SU-DHL-6 (cell line): ENCODE results near the gene PRKAB1.
"Not testable (repeated sequence)": the region's sequence is repeated elsewhere in the genome, so short reads cannot be mapped to it uniquely, and the experiment has no call there.

Experiments
- H2AFZ ChIP-seq: fragments of 200-600 bp; sonication (generic); 2 replicates; pipeline ENCODE4 v1.6.1; 2014; ENCODE audit warnings: low read depth, mild to moderate bottlenecking, moderate library complexity, mixed read lengths, antibody characterized with exemption, low read length; ENCODE audit not compliant: severe bottlenecking
- H3F3A ChIP-seq: fragments of 200-600 bp; shearing (Covaris generic); 2 replicates; pipeline ENCODE4 v1.6.0; 2016; ENCODE audit warnings: antibody characterized with exemption, mild to moderate bottlenecking; ENCODE audit not compliant: insufficient read depth
- H3K27ac ChIP-seq: fragments of 200-600 bp; sonication (generic); 2 replicates; pipeline ENCODE4 v1.5.1; 2016; ENCODE audit warnings: low read depth, mild to moderate bottlenecking, low read length, moderate library complexity, mixed read lengths
- H3K27me3 ChIP-seq: fragments of 200-600 bp; sonication (generic), shearing (Covaris generic); 2 replicates; pipeline ENCODE4 v1.6.0; 2014; ENCODE audit warnings: mild to moderate bottlenecking, low read length
- H3K36me3 ChIP-seq: fragments of 200-600 bp; sonication (generic); 2 replicates; pipeline ENCODE4 v1.6.1; 2014; ENCODE audit warnings: mild to moderate bottlenecking, low read length, mixed read lengths
- H3K4me2 ChIP-seq: fragments of 300-600, 200-600 bp; shearing (Covaris generic), sonication (generic); 2 replicates; pipeline ENCODE4 v1.6.0; 2014; ENCODE audit warnings: low read length, low read depth, mild to moderate bottlenecking; ENCODE audit not compliant: poor library complexity, severe bottlenecking
- H3K4me3 ChIP-seq: fragments of 200-600 bp; sonication (generic); 2 replicates; pipeline ENCODE4 v1.5.1; 2014; ENCODE audit warnings: antibody characterized with exemption, low read length, mild to moderate bottlenecking, mixed read lengths; ENCODE audit not compliant: insufficient read depth, poor library complexity, severe bottlenecking
- H3K79me2 ChIP-seq: fragments of 200-600 bp; sonication (generic); 2 replicates; pipeline ENCODE4 v1.6.1; 2014; ENCODE audit warnings: mild to moderate bottlenecking, low read length, moderate library complexity; ENCODE audit not compliant: insufficient read depth
- H3K9ac ChIP-seq: fragments of 200-600 bp; sonication (generic); 2 replicates; pipeline ENCODE4 v1.7.0; 2014; ENCODE audit warnings: mild to moderate bottlenecking, low read length
- H3K9me2 ChIP-seq: fragments of 200-600 bp; sonication (generic); replicated peaks from 2 replicates; pipeline ENCODE4 v1.6.1; 2014; ENCODE audit warnings: low read length; ENCODE audit not compliant: insufficient read depth
- H3K9me3 ChIP-seq: fragments of 200-600 bp; sonication (generic); 2 replicates; pipeline ENCODE4 v1.6.1; 2014; ENCODE audit warnings: low read length, mixed read lengths; ENCODE audit not compliant: insufficient read depth
- H4K20me1 ChIP-seq: fragments of 200-600 bp; sonication (generic); 2 replicates; pipeline ENCODE4 v1.6.1; 2014; ENCODE audit warnings: low read depth, mild to moderate bottlenecking, antibody characterized with exemption, low read length, moderate library complexity, mixed read lengths
- CTCF ChIP-seq: fragments of 200-600 bp; sonication (generic); IDR thresholded peaks from one replicate; pipeline ENCODE4 v1.5.1; 2017; ENCODE audit warnings: antibody characterized with exemption, mild to moderate bottlenecking, low read length, moderate library complexity; ENCODE audit not compliant: insufficient read depth, poor library complexity, severe bottlenecking
- EZH2phosphoT487 ChIP-seq: fragments of 200-600 bp; sonication (generic), shearing (Covaris generic); conservative IDR thresholded peaks from 2 replicates; pipeline ENCODE4 v1.6.1; 2018; ENCODE audit warnings: mild to moderate bottlenecking, antibody characterized with exemption, low read length, moderate library complexity, mixed read lengths

PRKAB1 gene

GRCh38 chr12:119704065-119704747 lies 36.3 kb downstream of the PRKAB1 start:
- Histone ChIP-seq H3K79me2 (no peaks in the 10 kb centered on the region), H3K9ac (no peak overlapping the region), H3K27ac (no peak overlapping the region), H2AFZ (no peak overlapping the region), H3F3A (no peaks in the 10 kb centered on the region), H3K9me2 (no peaks in the 10 kb centered on the region), H3K4me2 (no peak overlapping the region), H3K9me3 (no peaks in the 10 kb centered on the region), H3K27me3 (no peaks in the 10 kb centered on the region), H3K4me3 (no peak overlapping the region), H3K36me3 (peaks cover 1% of the 10 kb centered on the region; the same call in 1 of the 2 replicates), H4K20me1 (no peaks in the 10 kb centered on the region)
- TF ChIP-seq EZH2phosphoT487 = no peak
- TF ChIP-seq CTCF = no peak

GRCh38 chr12:119705182-119705581 lies 37.2 kb downstream of the PRKAB1 start:
- no peaks in the 10 kb centered on the region for H3K27me3 ChIP-seq
- no peak overlapping the region for H3K27ac ChIP-seq
- H4K20me1 ChIP-seq = no peaks in the 10 kb centered on the region
- H3K36me3 ChIP-seq = peaks cover 5% of the 10 kb centered on the region; the same call in 1 of the 2 replicates
- H3K79me2 ChIP-seq = no peaks in the 10 kb centered on the region
- no peak overlapping the region for H3K4me3 ChIP-seq
- no peaks in the 10 kb centered on the region for H3F3A ChIP-seq
- H3K4me2 ChIP-seq = no peak overlapping the region
- TF ChIP-seq CTCF (no peak), EZH2phosphoT487 (no peak)
- no peaks in the 10 kb centered on the region for H3K9me2 ChIP-seq
- H3K9ac ChIP-seq = no peak overlapping the region
- no peak overlapping the region for H2AFZ ChIP-seq
- H3K9me3 ChIP-seq = no peaks in the 10 kb centered on the region

- H3K27ac ChIP-seq, H3K9ac ChIP-seq, H3K4me2 ChIP-seq, H3K9me3 ChIP-seq, H3K36me3 ChIP-seq, H2AFZ ChIP-seq, H3F3A ChIP-seq, H3K9me2 ChIP-seq, H3K79me2 ChIP-seq, H3K27me3 ChIP-seq, H4K20me1 ChIP-seq, H3K4me3 ChIP-seq: not testable (repeated sequence)
Observed at GRCh38 chr12:119706427-119706826, 38.5 kb downstream of the PRKAB1 start.

GRCh38 chr12:119710374-119710964 lies 42.5 kb downstream of the PRKAB1 start:
- Histone ChIP-seq H2AFZ (no peak overlapping the region), H3K27me3 (no peaks in the 10 kb centered on the region), H3F3A (no peaks in the 10 kb centered on the region), H3K4me2 (no peak overlapping the region), H3K9me3 (no peaks in the 10 kb centered on the region), H4K20me1 (no peaks in the 10 kb centered on the region), H3K9me2 (no peaks in the 10 kb centered on the region), H3K9ac (no peak overlapping the region), H3K4me3 (no peak overlapping the region), H3K36me3 (peaks cover 5% of the 10 kb centered on the region; the same call in 1 of the 2 replicates), H3K27ac (no peak overlapping the region), H3K79me2 (no peaks in the 10 kb centered on the region)
- no peak for TF ChIP-seq CTCF
- TF ChIP-seq EZH2phosphoT487 = no peak
